ENCODE data around the gene APC2. TPM values are rescaled to one million over a fixed set of nuclear protein-coding genes. Genes with fewer than 3 reads are reported as not detected.

APC2 gene
- total RNA-seq, 2 experiments from 2014 or later: 0.02 to 0.10 TPM

- POLR2A ChIA-PET: interaction anchor here (0.6 to 1.0 kb wide), 2 partner anchors 23 to 28 kb away, joined by 3 read pairs; no protein-coding TSS in a partner anchor
- Mint-ChIP-seq H3K36me3 (ENCODE audit: low read depth) (peaks cover 24% of the 10 kb centered on the region), H3K4me1 (peaks cover 46% of the 10 kb centered on the region), H3K4me3 (peak overlapping the region; percentile 92), H3K9me3 (no peaks in the 10 kb centered on the region), H3K27me3 (no peaks in the 10 kb centered on the region), H3K27ac (peak overlapping the region; percentile 94)
- CTCF ChIA-PET: interaction anchor here (1.5 kb wide), 2 partner anchors 26 to 28 kb away, joined by 3 to 4 read pairs; partner anchors contain the start of gene NDUFS7
- DNase-seq: no peak
These were observed 40.5 kb upstream of the APC2 start for GRCh38 chr19:1409204-1410005.

GRCh38 chr19:1410136-1410786 is 39.7 kb upstream of the APC2 start:
- Mint-ChIP-seq H3K27ac (peak overlapping the region; percentile 76), H3K4me3 (peak overlapping the region; percentile 92), H3K36me3 (ENCODE audit: low read depth) (peaks cover 26% of the 10 kb centered on the region), H3K27me3 (no peaks in the 10 kb centered on the region), H3K4me1 (peaks cover 51% of the 10 kb centered on the region), H3K9me3 (no peaks in the 10 kb centered on the region)
- ChIA-PET POLR2A (no interaction called here), CTCF (interaction anchor here (1.5 kb wide), 2 partner anchors 27 kb away, joined by 3 to 4 read pairs; partner anchors contain the start of gene NDUFS7)
- DNase-seq: no peak

GRCh38 chr19:1410789-1411188 is 39.1 kb upstream of the APC2 start:
- Mint-ChIP-seq H3K4me1 (peaks cover 56% of the 10 kb centered on the region), H3K4me3 (peak overlapping the region; percentile 55), H3K36me3 (ENCODE audit: low read depth) (peaks cover 26% of the 10 kb centered on the region), H3K9me3 (no peaks in the 10 kb centered on the region), H3K27ac (peak overlapping the region; percentile 76), H3K27me3 (no peaks in the 10 kb centered on the region)
- ChIA-PET CTCF (no interaction called here), POLR2A (no interaction called here)
- no peak for DNase-seq

DNA sequence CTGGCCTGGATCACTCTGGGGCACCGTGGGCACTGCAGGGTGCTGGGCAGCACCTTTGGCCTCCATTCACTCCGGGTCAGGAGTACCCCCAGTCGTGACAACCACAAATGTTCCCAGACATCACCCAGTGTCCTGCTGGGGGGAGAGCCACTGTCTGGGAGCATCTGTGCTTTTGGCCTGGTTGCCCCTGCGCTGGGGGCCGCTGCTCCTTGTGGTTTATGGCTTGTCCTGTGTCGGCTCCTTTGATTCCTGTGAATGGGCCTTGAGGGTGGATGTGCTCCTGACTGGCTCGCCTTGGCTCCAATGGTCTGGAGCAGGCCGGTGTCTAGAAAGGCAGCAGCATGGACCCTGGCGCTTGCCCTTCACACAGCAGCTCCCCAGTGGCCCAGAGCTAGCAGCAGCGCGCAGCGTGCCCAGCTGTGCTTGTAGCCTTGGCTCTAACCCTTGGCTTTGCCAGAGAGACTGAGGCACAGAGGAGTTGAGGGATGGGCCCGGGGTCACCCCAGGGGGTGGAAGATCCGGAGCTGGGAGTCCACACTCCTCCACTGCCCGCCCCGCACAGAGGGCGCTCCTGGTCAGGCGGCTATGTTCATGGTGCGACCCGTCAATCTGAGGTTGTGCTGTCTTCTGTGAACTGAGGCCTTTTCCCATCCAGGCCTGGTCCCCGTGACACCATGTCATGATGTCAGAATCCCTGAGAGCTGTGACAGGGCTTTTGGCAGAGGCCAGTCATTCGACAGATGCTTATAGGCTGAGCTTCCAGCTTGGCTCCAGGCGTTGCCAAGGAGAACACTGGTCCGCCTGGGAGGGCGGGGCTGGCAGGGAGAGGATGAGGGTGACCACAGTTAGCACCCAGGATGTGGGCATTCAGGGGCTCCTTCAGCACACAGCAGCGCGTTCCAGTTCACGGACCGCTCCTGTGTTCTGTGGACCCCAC is 38.4 kb upstream of the APC2 start:
- Mint-ChIP-seq H3K27me3 (no peaks in the 10 kb centered on the region), H3K36me3 (ENCODE audit: low read depth) (peaks cover 26% of the 10 kb centered on the region)

DNA sequence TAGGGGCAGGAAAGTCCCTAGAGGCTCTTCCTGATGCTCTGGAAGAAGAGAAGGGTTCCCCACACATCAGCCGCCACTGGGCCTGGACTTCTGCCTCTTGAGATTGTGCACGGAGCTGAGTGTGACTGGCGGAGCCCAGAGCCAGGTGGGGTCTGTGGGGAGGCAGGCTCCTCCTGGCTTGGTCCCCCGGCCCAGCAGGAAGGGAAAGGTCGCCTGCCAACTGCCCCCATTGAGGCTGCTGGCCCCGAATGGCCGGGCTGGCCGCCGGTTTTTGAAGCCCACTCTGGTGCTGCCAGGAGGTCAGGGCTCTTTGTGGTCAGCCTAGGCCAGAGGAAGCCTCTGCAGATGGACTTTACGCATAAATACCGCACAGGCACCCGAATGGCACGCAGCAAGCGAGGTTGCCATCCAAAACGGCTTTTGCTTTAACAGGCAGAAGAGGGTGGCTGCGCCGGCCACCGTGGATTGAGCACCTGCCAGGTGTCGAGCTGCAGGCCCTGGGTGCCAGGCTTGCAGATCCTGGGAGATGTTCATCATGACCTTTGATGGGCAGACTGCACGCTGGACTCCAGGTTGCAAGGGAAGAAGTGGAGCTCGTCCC is 37.5 kb upstream of the APC2 start:
- Mint-ChIP-seq H3K36me3 (ENCODE audit: low read depth) (peaks cover 30% of the 10 kb centered on the region), H3K4me1 (peaks cover 48% of the 10 kb centered on the region), H3K27ac (peak overlapping the region; percentile 81), H3K9me3 (no peaks in the 10 kb centered on the region), H3K27me3 (no peaks in the 10 kb centered on the region), H3K4me3 (no peak overlapping the region)
- ChIA-PET POLR2A (no interaction called here), CTCF (interaction anchor here (0.6 to 1.4 kb wide), 3 partner anchors 8 to 334 kb away, joined by 3 to 4 read pairs (median 3); no protein-coding TSS in a partner anchor)
- no peak for DNase-seq

More for the DNA sequence above, 38.4 kb upstream of the APC2 start:
- CTCF ChIA-PET: interaction anchor here (0.9 kb wide), 1 partner anchor 9 kb away, joined by 3 read pairs; no protein-coding TSS in a partner anchor
- POLR2A ChIA-PET: no interaction called here
- Mint-ChIP-seq H3K27ac (peak overlapping the region; percentile 81), H3K4me1 (peaks cover 53% of the 10 kb centered on the region), H3K4me3 (peak overlapping the region; percentile 25), H3K9me3 (no peaks in the 10 kb centered on the region)
- peak; percentile 35 for DNase-seq

DNA sequence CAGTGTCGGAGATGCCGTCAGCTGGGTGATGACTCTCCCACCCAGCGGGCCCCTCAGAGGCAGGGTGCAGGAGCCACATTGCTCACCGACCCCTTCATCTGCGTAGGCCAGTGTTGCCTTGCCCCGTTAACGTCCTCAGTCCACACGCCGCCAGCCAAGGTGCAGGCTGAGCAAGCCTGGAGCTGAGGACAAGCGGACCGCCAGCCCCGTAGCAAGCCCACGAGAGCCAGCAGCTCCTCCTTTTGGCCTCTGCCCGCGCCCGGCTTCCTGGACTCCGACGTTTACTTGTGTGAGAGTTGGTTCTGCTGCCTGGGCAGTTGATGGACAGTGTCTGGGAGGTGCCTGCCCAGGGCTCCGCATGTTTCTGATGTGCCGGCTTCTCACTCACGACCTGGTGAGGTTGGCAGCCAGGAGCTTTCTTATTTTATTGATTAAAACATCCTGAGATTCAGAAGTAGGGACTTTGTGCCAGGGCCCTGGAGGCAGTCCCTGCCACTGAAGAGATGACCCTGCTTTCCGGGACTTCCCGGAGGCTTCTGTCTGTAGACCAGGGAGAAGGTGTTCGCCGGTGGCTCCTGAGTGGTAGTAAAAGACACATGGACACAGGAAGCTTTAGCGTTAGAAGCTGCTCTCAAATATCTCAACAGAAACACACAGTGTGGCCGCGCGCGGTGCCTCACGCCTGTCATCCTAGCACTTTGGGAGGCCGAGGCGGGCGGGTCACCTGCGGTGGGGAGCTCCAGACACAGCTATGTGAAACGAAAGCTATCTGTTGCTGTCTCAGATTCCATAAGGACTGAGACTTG is 36.7 kb upstream of the APC2 start:
- Mint-ChIP-seq H3K9me3 (no peaks in the 10 kb centered on the region), H3K4me3 (no peak overlapping the region), H3K27ac (peak overlapping the region; percentile 13), H3K36me3 (ENCODE audit: low read depth) (peaks cover 33% of the 10 kb centered on the region), H3K4me1 (peaks cover 48% of the 10 kb centered on the region), H3K27me3 (no peaks in the 10 kb centered on the region)
- ChIA-PET POLR2A (no interaction called here), CTCF (interaction anchor here (0.6 to 1.4 kb wide), 3 partner anchors 31 to 569 kb away, joined by 3 to 4 read pairs (median 4); no protein-coding TSS in a partner anchor)
- DNase-seq: no peak

DNA sequence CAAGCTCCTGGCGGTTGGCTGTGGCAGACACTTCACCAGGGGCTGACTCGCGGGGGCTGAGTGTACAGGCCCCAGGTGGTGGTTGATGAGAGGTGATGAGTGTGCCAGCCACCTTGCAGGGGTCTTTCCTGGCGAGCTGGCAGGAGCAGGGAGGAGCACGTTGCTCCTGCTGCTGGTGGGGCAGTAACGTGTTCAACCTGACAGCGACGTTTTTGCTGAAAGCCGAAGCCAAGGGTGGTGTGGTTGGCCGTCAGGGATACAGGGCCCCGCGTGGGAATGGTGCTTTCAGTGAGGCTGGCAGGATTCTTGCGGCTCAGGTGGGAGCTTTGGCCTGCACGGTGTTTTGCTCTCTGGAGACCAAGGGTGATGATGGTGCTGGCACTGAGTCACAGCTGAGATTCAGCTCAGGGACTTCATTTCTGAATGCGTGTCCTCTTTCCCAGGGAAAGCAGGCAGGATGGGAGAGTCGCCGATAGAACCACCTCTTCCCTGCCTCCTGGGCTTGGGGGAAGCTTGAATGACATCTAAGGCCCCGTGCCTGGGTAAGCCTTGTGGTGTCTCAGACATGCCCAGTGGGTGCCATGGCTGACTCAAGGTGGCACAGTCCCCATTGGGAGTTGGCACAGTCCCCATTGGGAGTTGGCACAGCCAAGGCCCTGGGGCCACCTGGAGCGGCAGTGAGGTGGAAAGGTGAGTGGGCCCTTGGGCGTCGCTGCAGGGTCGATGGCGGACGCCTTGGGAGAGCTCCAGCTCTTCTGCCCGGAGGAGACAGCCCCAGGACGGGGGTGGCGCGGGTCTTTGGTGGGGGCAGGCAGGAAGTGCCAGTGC is 33.7 kb upstream of the APC2 start:
- no peak overlapping the region for H3K27ac Mint-ChIP-seq
- H3K27me3 Mint-ChIP-seq: no peaks in the 10 kb centered on the region
- CTCF ChIA-PET: interaction anchor here (1.1 to 1.5 kb wide), 2 partner anchors 24 to 36 kb away, joined by 3 to 4 read pairs; no protein-coding TSS in a partner anchor
- POLR2A ChIA-PET: no interaction called here
- peaks cover 25% of the 10 kb centered on the region for H3K4me1 Mint-ChIP-seq
- H3K9me3 Mint-ChIP-seq: no peaks in the 10 kb centered on the region
- no peak overlapping the region for H3K4me3 Mint-ChIP-seq
- no peak for DNase-seq
- peaks cover 27% of the 10 kb centered on the region for H3K36me3 Mint-ChIP-seq (ENCODE audit: low read depth)

DNA sequence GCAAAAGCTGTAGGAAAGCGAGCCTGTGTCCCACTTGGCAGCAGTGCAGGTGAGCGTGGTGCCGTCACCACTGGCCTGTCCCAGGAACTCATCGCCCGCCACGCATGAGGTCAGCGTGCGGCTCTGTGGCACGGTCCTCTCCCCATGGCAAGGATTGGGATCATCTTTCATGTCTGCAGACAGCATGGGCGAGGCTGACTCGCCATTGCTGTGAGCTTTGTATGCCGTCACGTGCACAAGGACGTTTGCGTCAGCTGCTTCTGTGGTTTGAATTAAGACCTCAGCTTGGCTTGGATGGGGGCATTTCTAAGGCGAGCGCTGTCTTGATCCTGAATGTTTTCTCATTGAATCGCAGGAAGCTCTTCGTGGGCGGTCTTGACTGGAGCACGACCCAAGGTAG is 32.8 kb upstream of the APC2 start:
- H3K36me3 Mint-ChIP-seq (ENCODE audit: low read depth): peaks cover 23% of the 10 kb centered on the region
- no peak overlapping the region for H3K4me3 Mint-ChIP-seq
- CTCF ChIA-PET: interaction anchor here (1.5 kb wide), 1 partner anchor 23 kb away, joined by 4 read pairs; no protein-coding TSS in a partner anchor
- no peaks in the 10 kb centered on the region for H3K27me3 Mint-ChIP-seq
- H3K4me1 Mint-ChIP-seq: peaks cover 17% of the 10 kb centered on the region
- no peak for DNase-seq
- no peaks in the 10 kb centered on the region for H3K9me3 Mint-ChIP-seq
- POLR2A ChIA-PET: no interaction called here
- no peak overlapping the region for H3K27ac Mint-ChIP-seq

GRCh38 chr19:1417681-1418495 is 32.0 kb upstream of the APC2 start:
- peaks cover 15% of the 10 kb centered on the region for H3K4me1 Mint-ChIP-seq
- H3K9me3 Mint-ChIP-seq: no peaks in the 10 kb centered on the region
- no peak for DNase-seq
- no peak overlapping the region for H3K27ac Mint-ChIP-seq
- no peak overlapping the region for H3K4me3 Mint-ChIP-seq
- ChIA-PET POLR2A (interaction anchor here (0.7 kb wide), 1 partner anchor 271 kb away, joined by 4 read pairs; no protein-coding TSS in a partner anchor), CTCF (no interaction called here)
- H3K36me3 Mint-ChIP-seq (ENCODE audit: low read depth): peaks cover 27% of the 10 kb centered on the region
- H3K27me3 Mint-ChIP-seq: no peaks in the 10 kb centered on the region

DNA sequence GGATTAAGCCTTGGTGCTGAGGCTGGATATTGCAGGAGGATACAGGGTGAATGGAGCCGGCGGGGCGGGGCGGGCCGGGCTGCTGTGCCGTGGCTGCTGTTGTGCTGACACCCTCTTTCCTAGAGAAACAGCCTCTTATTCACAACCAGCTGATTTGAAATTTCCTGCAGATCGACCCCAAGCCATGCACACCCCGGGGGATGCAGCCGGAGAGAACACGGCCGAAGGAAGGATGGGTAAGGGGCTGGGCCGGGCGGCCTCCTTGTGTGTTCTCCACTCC is 31.5 kb upstream of the APC2 start:
- CTCF ChIA-PET: no interaction called here
- Mint-ChIP-seq H3K27me3 (no peaks in the 10 kb centered on the region), H3K27ac (no peak overlapping the region), H3K9me3 (no peaks in the 10 kb centered on the region), H3K4me1 (peaks cover 12% of the 10 kb centered on the region), H3K36me3 (ENCODE audit: low read depth) (peaks cover 32% of the 10 kb centered on the region), H3K4me3 (no peak overlapping the region)
- POLR2A ChIA-PET: interaction anchor here (0.7 kb wide), 1 partner anchor 272 kb away, joined by 4 read pairs; no protein-coding TSS in a partner anchor
- no peak for DNase-seq
